ENCODE measurements around the gene HEBP2.
"Not testable (repeated sequence)": the region's sequence is repeated elsewhere in the genome, so short reads cannot be mapped to it uniquely, and the experiment has no call there.

HEBP2 gene

DNA sequence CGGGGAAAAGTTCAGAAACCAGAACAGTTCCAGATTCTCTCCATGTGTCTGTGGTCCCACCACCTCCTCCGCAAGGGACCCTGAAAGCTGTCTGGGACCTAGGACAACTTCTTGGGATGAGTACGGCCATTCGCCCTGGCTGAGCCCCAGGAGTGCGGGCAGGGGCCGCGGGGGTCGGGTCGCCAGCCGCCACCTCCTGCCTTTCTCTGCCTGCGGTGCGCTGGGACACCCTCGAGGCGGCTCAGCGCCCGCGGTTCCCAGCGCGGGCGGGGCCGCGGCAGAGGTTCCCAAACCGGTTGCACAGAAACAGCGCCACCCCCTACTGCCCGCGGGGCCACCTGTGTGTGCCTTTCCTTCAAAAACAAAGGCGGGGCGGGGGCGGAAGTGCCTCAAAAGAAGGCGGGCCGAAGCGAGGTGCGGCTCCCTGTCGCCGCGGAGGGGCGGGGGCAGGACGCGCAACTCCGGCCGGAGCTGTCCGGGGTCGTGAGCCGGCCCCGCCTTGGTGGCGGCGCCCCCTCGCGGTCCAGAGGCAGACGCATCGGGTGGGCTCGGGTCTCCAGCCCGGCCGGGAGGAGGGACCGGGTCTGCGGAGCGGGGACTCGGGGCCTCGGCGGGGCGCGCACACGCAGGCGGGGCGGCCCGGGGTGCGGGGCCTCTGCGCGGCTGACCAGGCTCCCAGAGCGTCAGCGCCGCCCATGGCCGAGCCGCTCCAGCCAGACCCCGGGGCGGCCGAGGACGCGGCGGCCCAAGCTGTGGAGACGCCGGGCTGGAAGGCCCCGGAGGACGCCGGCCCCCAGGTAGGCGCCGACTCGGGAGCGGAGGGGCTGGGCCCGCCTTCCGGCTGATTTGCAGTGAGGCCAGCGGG is at the start of gene HEBP2:
Gene HEBP2, plus strand, starts transcription at position 423 of the 865 bp plus-strand sequence. Its CDS starts 273 bp downstream, at position 696.
- peak; percentile 92 for DNase-seq

- no peak for DNase-seq
These were observed 46.1 kb upstream of the HEBP2 start for GRCh38 chr6:138357928-138358327.

DNA sequence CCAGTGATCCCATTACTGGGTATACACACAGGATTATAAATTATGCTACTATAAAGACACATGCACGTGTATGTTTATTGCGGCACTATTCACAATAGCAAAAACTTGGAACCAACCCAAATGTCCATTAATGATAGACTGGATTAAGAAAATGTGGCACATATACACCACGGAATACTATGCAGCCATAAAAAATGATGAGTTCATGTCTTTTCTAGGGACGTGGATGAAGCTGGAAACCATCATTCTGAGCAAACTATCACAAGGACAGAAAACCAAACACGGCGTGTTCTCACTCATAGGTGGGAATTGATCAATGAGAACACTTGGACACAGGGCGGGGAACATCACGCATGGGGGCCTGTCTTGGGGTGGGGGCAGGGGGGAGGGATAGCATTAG is 35.3 kb upstream of the HEBP2 start:
- not testable (repeated sequence) for DNase-seq

GRCh38 chr6:138370631-138371451 is 33.2 kb upstream of the HEBP2 start:
- no peak for DNase-seq

GRCh38 chr6:138371452-138371711 is 32.6 kb upstream of the HEBP2 start:
- DNase-seq, result no peak

DNA sequence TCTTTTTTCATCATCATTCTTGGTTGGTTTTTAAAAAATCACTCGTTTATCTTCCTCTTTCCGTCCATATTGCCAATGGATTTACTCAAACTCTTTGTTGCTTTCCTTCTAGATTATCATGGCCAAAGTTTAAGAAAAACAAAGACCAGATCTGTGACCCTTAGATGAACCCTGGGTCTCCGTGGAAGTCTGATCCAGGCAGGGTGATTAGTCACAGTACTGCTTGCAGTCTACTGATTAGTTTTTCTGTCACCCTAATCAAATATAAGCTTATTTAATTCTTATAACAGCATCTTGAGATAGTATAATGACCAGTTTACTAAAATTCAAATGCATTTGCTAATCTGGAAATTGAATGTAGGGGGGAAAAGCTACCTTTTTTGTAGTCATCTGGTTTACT is 32.3 kb upstream of the HEBP2 start:
- DNase-seq, result no peak

DNA sequence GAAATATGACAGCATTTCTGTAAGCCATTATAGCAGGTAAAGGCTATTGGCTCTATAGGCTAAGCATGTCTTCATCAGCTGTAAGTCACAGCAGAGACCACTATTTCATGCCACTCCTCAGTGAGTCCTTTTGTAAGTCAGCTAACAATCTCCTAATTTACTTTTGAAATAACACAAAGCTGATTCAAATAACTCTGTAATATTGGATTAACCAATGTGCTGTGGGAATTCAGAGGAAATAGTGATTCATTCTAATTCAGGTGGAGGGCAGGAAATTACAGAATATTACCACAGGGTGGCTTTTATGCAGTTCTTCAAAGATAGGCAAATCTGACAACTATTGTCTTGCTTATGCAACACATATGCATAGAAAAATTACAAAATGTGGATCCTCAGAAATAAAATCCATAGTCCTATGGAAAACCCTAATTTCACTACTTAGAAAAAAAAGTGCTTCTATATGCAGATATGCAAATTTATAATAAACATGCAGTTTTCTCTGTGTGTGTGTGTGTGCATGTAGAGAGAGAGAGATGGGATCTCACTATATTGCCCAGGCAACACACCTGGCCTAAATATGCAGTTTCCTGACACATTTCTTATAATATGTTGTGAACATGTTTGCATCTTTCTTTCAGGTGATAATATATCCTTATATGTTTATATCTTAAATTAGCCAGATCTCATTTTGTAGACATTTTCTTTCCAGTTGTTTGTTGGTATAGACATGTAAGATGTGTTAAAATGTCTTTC is 31.1 kb upstream of the HEBP2 start:
- DNase-seq, result peak; percentile 18

GRCh38 chr6:138374230-138374629 is 29.8 kb upstream of the HEBP2 start:
- no peak for DNase-seq

- no peak for DNase-seq
These were observed 29.2 kb upstream of the HEBP2 start for GRCh38 chr6:138374815-138375214.

DNA sequence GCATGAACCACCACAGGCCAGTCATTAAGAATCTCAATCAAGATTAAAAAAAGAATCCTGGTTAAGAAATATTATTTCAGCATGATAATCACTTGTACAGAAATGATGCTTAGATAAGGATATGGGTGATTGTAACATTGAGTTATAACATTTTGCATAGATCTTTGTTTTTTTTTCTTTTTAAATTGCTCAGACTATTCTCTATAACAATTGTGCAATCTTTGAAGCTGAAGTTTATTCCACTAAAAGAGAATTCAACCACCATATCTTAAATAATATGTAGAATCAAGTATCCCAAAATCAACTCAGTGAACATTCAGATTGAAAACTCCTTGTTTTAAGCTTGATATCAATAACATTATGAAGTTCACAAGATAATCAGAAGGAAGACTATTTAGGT is 27.0 kb upstream of the HEBP2 start:
- DNase-seq, result no peak

DNA sequence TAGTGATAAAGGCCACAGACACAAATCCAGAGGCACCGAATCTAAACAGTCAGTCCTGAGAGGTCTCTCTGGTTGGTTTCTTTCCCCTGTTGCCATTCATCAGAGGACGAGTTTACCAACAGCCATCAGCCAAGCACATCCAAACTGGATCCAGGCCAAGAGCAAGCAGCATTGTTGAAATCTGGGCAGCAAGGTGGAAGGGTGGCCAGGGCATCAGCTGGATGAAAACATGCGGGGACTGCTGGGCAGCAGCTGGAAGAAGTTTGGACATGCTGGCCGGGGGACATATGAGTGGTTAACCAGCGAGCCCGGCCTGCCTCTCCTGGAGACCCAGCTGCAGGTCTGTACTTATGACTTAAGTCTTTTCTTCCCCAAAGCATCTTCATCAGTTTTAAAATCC is 26.2 kb upstream of the HEBP2 start, which contains the start of gene SMIM28:
Gene SMIM28, plus strand, starts transcription at position 62 of the 400 bp plus-strand sequence. Its CDS starts 168 bp downstream, at position 230.
- no peak for DNase-seq

GRCh38 chr6:138378463-138378862 is 25.6 kb upstream of the HEBP2 start:
- DNase-seq, result no peak

- DNase-seq, result no peak
These were observed 21.3 kb upstream of the HEBP2 start for GRCh38 chr6:138382498-138383265.

DNA sequence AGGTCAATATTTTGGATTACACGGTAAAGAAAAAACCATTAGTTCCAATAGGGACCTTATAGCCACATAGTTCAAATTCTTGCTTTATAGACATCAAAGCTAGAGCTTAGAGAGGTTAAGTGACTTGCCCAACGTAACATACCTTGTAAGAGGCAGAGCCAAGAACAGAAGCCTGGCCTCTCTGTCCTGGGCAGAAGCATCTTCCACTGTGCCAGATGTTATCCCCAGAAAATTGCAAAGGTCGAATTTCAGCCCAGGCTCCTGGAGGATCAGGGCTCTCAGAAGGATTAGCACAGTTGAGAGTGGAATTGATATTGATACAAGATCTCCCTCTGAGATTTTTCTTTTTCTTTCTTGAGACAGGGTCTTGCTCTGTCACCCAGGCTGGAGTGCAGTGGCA is 20.2 kb upstream of the HEBP2 start:
- no peak for DNase-seq

DNA sequence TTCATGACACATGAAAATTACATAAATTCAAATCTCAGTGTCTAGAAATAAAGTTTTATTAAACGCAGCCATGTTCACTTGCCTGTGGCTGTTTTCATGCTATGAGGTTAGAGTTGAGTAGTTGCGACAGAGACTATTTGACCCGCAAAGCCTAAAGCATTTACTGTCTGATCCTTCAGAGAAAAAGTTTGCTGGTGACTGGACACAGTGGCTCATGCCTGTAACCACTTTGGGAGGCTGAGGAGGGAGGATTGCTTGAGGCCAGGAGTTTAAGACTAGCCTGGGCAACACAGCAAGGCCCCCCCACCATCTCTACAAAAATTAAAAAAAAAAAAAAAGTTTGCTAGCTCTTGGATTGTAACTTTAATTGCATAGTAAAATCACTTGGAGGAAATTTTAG is 17.1 kb upstream of the HEBP2 start:
- no peak for DNase-seq

DNA sequence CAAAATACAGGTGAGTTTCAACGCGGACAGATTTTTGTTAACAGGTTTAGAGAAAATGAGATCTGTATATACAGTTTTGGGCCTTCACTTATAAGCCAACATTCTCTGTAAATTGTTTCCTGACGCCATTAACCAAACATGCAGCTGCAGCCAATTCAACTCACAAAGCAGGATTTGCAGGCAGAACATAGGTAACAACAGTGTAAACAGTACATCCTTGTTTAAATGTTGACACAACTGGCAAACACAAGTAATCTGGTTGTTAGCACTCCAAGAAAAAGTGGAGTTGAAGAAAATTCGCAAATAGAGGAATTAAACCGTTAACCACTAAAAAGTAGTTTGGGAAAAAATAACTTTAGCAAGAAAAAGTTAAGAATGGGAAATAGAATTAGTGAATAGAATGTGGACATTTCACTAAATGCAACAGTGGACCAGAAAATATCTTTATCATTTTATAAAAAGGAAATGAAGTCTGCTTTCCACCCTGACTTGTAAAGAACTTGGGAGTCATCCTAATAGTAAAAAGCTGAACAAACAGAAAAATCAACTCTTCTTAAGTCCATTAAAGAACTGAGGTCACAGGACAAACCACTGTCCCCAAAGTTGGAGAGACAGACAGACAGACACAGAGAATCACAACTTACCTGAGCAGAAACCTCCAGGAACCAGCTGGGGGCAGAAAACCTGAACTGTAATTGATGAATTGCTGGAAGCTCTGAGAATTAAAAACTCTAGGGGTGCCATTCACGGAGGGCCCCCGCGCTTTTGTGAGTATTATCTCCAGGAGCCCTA is 16.2 kb upstream of the HEBP2 start:
- no peak for DNase-seq

GRCh38 chr6:138389551-138389950 is 14.5 kb upstream of the HEBP2 start:
- DNase-seq, result no peak

DNA sequence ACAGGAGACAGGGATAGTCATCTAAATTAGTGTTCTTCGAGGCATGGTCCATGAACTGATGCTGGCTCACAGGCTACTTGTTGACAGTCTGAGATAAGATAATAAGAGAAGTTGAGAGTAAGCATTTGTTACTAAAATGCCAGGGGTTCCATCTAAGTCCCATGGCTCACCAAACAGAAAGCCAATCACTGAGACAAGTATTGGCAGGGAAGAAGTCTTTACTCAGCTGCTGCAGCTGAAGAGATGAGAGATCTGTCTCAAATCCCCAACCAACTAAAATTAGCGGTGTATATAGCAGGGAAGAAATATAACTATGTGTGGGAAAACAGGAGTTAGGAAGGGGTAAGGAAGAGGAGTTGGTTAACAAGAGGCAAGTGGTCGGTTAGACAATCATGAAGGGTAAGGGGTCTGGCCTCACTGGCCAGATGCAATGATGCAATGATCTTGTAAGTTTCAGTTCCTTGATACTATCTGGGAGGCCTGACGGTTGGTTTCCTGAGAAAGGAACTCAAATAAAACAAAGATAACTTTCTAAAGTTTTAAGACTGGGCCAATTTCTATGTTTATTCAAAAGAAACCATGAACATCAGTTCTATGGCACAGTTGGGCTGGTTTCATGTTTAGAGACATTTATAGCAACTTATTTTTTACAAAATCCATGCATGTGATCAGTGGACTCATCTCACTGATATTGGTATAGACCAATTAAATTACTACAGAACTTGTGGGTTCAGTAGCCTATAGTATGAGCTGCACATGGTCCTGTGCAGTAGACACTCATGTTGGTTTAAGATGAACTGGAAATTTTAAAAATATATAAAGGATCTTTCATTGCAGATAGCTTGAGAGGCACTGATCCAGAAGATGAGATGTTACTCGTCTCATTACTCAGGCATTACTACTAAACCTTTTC is 9.9 kb upstream of the HEBP2 start:
- DNase-seq, result no peak

GRCh38 chr6:138396709-138397108 is 7.3 kb upstream of the HEBP2 start:
- no peak for DNase-seq
